HUES6 (cell line): ENCODE measurements around the gene BAIAP3.

Experiments
- H3K27ac ChIP-seq: 2 replicates; pipeline ENCODE4 v1.7.0; 2013; ENCODE audit warnings: low read depth, mild to moderate bottlenecking, low read length, inconsistent platforms
- H3K27me3 ChIP-seq: 2 replicates; pipeline ENCODE4 v1.6.1; 2013; ENCODE audit warnings: low read length; ENCODE audit not compliant: control insufficient read depth, insufficient read depth
- H3K36me3 ChIP-seq: 2 replicates; pipeline ENCODE4 v1.6.1; 2013; ENCODE audit warnings: low read length; ENCODE audit not compliant: control insufficient read depth, insufficient read depth
- H3K4me1 ChIP-seq: 2 replicates; pipeline ENCODE4 v1.6.1; 2013; ENCODE audit warnings: low read length; ENCODE audit not compliant: control insufficient read depth, insufficient read depth
- H3K4me3 ChIP-seq: 2 replicates; pipeline ENCODE4 v1.5.1; 2013; ENCODE audit warnings: low read depth, low read length
- H3K9ac ChIP-seq: one replicate; pipeline ENCODE4 v1.6.1; 2013; ENCODE audit warnings: mild to moderate bottlenecking, low read length
- H3K9me3 ChIP-seq: 2 replicates; pipeline ENCODE4 v1.6.1; 2013; ENCODE audit warnings: low read depth, low read length; ENCODE audit not compliant: control insufficient read depth, insufficient read depth

Gene BAIAP3

GRCh38 chr16:1389762-1390161, 56.3 kb downstream of the BAIAP3 start:
- Histone ChIP-seq H3K27ac (no peak overlapping the region), H3K27me3 (no peaks in the 10 kb centered on the region), H3K36me3 (peaks cover 39% of the 10 kb centered on the region), H3K4me3 (no peak overlapping the region), H3K9ac (no peak overlapping the region), H3K9me3 (no peaks in the 10 kb centered on the region), H3K4me1 (no peaks in the 10 kb centered on the region)

GRCh38 chr16:1390239-1390779, 56.9 kb downstream of the BAIAP3 start:
- H3K27me3 ChIP-seq: no peaks in the 10 kb centered on the region
- no peak overlapping the region for H3K9ac ChIP-seq
- no peaks in the 10 kb centered on the region for H3K9me3 ChIP-seq
- no peak overlapping the region for H3K27ac ChIP-seq
- peaks cover 37% of the 10 kb centered on the region for H3K36me3 ChIP-seq
- H3K4me1 ChIP-seq: no peaks in the 10 kb centered on the region
- H3K4me3 ChIP-seq: no peak overlapping the region

DNA sequence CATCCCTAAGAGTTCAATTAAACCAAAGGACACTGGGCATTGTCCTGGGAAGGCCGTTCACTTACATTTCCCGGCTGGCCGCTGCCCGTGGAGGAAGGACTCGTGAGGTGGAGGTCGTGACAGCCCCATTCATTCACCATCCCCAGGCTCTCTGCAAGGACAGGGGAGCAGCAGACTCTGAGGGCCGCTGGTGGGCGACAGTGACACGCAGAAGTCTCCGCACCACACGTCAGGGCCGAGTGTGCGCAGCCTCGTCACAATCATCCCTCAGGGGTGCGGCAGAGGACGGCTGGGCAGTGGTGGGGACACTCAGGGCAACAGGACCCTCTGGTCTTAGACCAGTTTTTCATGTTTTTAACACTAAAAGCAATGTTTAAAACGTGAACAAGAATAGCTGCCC, 59.4 kb downstream of the BAIAP3 start:
- no peaks in the 10 kb centered on the region for H3K9me3 ChIP-seq
- H3K27me3 ChIP-seq: no peaks in the 10 kb centered on the region
- peaks cover 37% of the 10 kb centered on the region for H3K36me3 ChIP-seq
- no peak overlapping the region for H3K9ac ChIP-seq
- H3K4me1 ChIP-seq: no peaks in the 10 kb centered on the region
- no peak overlapping the region for H3K27ac ChIP-seq
- no peak overlapping the region for H3K4me3 ChIP-seq

DNA sequence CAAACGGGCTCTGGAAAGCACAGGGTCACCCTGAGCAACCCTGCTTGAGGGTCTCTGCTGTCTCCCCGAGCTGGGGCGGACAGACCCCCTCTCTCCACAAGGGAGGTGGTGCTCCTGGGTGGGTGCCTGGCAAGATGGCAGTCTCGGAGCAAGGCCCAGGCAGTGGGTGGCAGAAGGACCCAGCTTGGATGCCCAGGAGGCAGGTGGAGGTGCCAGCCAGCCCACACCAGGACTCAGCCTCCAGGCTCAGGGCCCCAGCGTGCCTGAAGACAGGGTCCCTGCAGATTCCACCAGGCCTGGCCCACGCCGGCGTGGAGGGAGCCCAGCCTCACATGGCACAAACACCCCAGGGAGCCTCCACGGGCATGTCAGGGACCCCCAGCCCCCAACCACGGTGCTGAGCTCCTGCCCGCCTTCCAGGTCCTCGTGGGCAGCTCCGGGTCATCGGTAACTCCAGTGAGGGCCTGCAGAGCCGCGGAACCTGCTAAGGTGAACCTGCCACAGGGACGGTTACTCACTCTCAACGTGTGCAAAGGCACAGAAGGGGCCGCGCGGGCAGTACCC, 60.2 kb downstream of the BAIAP3 start:
- Histone ChIP-seq H3K4me1 (no peaks in the 10 kb centered on the region), H3K4me3 (no peak overlapping the region), H3K36me3 (peaks cover 35% of the 10 kb centered on the region), H3K27me3 (no peaks in the 10 kb centered on the region), H3K27ac (no peak overlapping the region), H3K9me3 (no peaks in the 10 kb centered on the region), H3K9ac (no peak overlapping the region)

GRCh38 chr16:1394367-1394951, 61.0 kb downstream of the BAIAP3 start:
- Histone ChIP-seq H3K4me3 (no peak overlapping the region), H3K27ac (no peak overlapping the region), H3K9ac (no peak overlapping the region), H3K36me3 (peaks cover 42% of the 10 kb centered on the region), H3K4me1 (no peaks in the 10 kb centered on the region), H3K27me3 (no peaks in the 10 kb centered on the region), H3K9me3 (no peaks in the 10 kb centered on the region)

- Histone ChIP-seq H3K27ac (no peak overlapping the region), H3K9me3 (no peaks in the 10 kb centered on the region), H3K36me3 (peaks cover 36% of the 10 kb centered on the region), H3K27me3 (no peaks in the 10 kb centered on the region), H3K9ac (no peak overlapping the region), H3K4me1 (no peaks in the 10 kb centered on the region), H3K4me3 (no peak overlapping the region)
Observed at GRCh38 chr16:1395444-1396031, 62.1 kb downstream of the BAIAP3 start.

- H3K9me3 ChIP-seq: no peaks in the 10 kb centered on the region
- no peaks in the 10 kb centered on the region for H3K4me1 ChIP-seq
- no peak overlapping the region for H3K9ac ChIP-seq
- H3K36me3 ChIP-seq: peaks cover 41% of the 10 kb centered on the region
- H3K4me3 ChIP-seq: no peak overlapping the region
- no peak overlapping the region for H3K27ac ChIP-seq
- no peaks in the 10 kb centered on the region for H3K27me3 ChIP-seq
Observed at GRCh38 chr16:1397779-1398178, 64.3 kb downstream of the BAIAP3 start.

- Histone ChIP-seq H3K4me3 (no peak overlapping the region), H3K9me3 (no peaks in the 10 kb centered on the region), H3K4me1 (no peaks in the 10 kb centered on the region), H3K27ac (no peak overlapping the region), H3K36me3 (peaks cover 41% of the 10 kb centered on the region), H3K9ac (no peak overlapping the region), H3K27me3 (no peaks in the 10 kb centered on the region)
Observed at GRCh38 chr16:1398351-1398750, 64.9 kb downstream of the BAIAP3 start.
